HepG2 (cell line): Measurements from ENCODE around the gene NTSR2. TPM values are rescaled to one million over a fixed set of nuclear protein-coding genes. Genes with fewer than 3 reads are reported as not detected.

ENCODE experiments used
- CEBPB ChIP-seq: IDR thresholded peaks from 2 replicates; pipeline ENCODE4 v1.6.1; 2011; ENCODE audit warnings: low read depth, low read length, improper control_type of control experiment, borderline replicate concordance
- CREM ChIP-seq, 2 experiments: sonication (generic) in 1 of 2; formaldehyde crosslinking in 1 of 2; IDR thresholded peaks; 2 replicates each; pipeline versions ENCODE4 v1.4.0 to v1.6.1; 2016 to 2020; ENCODE audit warnings: antibody characterized with exemption in 1 of 2, mild to moderate bottlenecking in 1 of 2, missing genetic modification reagents in 1 of 2
- DMAP1 ChIP-seq: IDR thresholded peaks from 2 replicates; pipeline ENCODE4 v1.6.1; 2016
- ETV5 ChIP-seq: IDR thresholded peaks from 2 replicates; pipeline ENCODE4 v1.6.1; 2018; ENCODE audit warnings: missing biosample characterization, missing genetic modification reagents, inconsistent platforms, borderline replicate concordance
- GATAD1 ChIP-seq: IDR thresholded peaks from 2 replicates; pipeline ENCODE4 v1.6.1; 2016; ENCODE audit warnings: missing genetic modification reagents, missing compliant biosample characterization
- HOXA5 ChIP-seq: sonication (generic); formaldehyde crosslinking; IDR thresholded peaks from 2 replicates; pipeline ENCODE4 v1.4.0; 2020; ENCODE audit warnings: missing genetic modification reagents
- JDP2 ChIP-seq: sonication (generic); formaldehyde crosslinking; IDR thresholded peaks from 2 replicates; pipeline ENCODE4 v1.8.1; 2022; ENCODE audit warnings: missing genetic modification reagents, borderline replicate concordance
- KLF12 ChIP-seq: sonication (generic); formaldehyde crosslinking; IDR thresholded peaks from 2 replicates; pipeline ENCODE4 v1.4.0; 2020; ENCODE audit warnings: missing genetic modification reagents, borderline replicate concordance
- MAF1 ChIP-seq: sonication (generic); formaldehyde crosslinking; IDR thresholded peaks from 2 replicates; pipeline ENCODE4 v1.5.0; 2020; ENCODE audit warnings: missing genetic modification reagents, borderline replicate concordance
- PHF5A ChIP-seq: IDR thresholded peaks from one replicate; pipeline ENCODE4 v1.6.1; 2018; ENCODE audit warnings: low read depth, missing genetic modification reagents; ENCODE audit not compliant: unreplicated experiment
- RARA ChIP-seq: IDR thresholded peaks from 2 replicates; pipeline ENCODE4 v1.6.1; 2016; ENCODE audit warnings: missing genetic modification reagents, missing compliant biosample characterization
- RBFOX2 ChIP-seq: fragments of 200-400 bp; formaldehyde crosslinking; IDR thresholded peaks from 2 replicates; pipeline ENCODE4 v1.6.1; 2017; ENCODE audit warnings: low read depth, mild to moderate bottlenecking, low read length
- ZNF292 ChIP-seq: sonication (generic); formaldehyde crosslinking; IDR thresholded peaks from 2 replicates; pipeline ENCODE4 v1.8.1; 2022; ENCODE audit warnings: mild to moderate bottlenecking, low read depth, missing genetic modification reagents, borderline replicate concordance
- ZNF337 ChIP-seq: sonication (generic); formaldehyde crosslinking; IDR thresholded peaks from 2 replicates; pipeline ENCODE4 v1.5.1; 2020; ENCODE audit warnings: missing genetic modification reagents, low read depth, mild to moderate bottlenecking, borderline replicate concordance
- ZNF558 ChIP-seq: sonication (generic); formaldehyde crosslinking; IDR thresholded peaks from 2 replicates; pipeline ENCODE4 v1.9.0; 2022; ENCODE audit warnings: mild to moderate bottlenecking, missing genetic modification reagents, borderline replicate concordance
- ZNF839 ChIP-seq: sonication (generic); formaldehyde crosslinking; IDR thresholded peaks from 2 replicates; pipeline ENCODE4 v1.4.0; 2020; ENCODE audit warnings: missing genetic modification reagents, mild to moderate bottlenecking, borderline replicate concordance
- polyA plus RNA-seq, 8 experiments: library from polyadenylated mRNA; depleted of rRNA in 3 of 8; stranded (reverse) in 7 of 8; unstranded in 1 of 8; fragments of >200 nt; fragmentation: Illumina TruSeq in 4 of 8; extraction: Trizol in 4 of 8; gene quantifications; 2 replicates each; pipeline versions ENCODE4 v1.2.1 to v1.2.3, GENCODE V29; 2011 to 2016; ENCODE audit warnings: low read depth in 4 of 8, missing spikeins in 1 of 8, mixed read lengths in 1 of 8; ENCODE audit not compliant: insufficient read depth in 1 of 8
- total RNA-seq, 5 experiments: library from RNA; depleted of rRNA; stranded (reverse); fragments of >200 nt; fragmentation: Illumina TruSeq; extraction: Trizol; gene quantifications; 2 replicates each; pipeline ENCODE4 v1.2.3, GENCODE V29; 2016; ENCODE audit warnings: low read depth in 1 of 5
- TF ChIP-seq, protein P1 (sequence below): sonication (generic); formaldehyde crosslinking; IDR thresholded peaks from 2 replicates; pipeline ENCODE4 v1.5.0; 2020; ENCODE audit warnings: missing genetic modification reagents
- TF ChIP-seq, protein P2 (sequence below): sonication (generic); formaldehyde crosslinking; IDR thresholded peaks from 2 replicates; pipeline ENCODE4 v1.8.0; 2022; ENCODE audit warnings: missing genetic modification reagents, mild to moderate bottlenecking, moderate library complexity, borderline replicate concordance
- TF ChIP-seq, protein P3 (sequence below): sonication (generic); formaldehyde crosslinking; IDR thresholded peaks from 2 replicates; pipeline ENCODE4 v1.5.0; 2020; ENCODE audit warnings: mild to moderate bottlenecking, missing genetic modification reagents
- TF ChIP-seq, protein P4 (sequence below): sonication (generic); formaldehyde crosslinking; IDR thresholded peaks from 2 replicates; pipeline ENCODE4 v1.5.1; 2020; ENCODE audit warnings: mild to moderate bottlenecking, missing genetic modification reagents

The NTSR2 gene
- total and polyA plus RNA-seq, 2 of the 13 experiments (the other 11 are each of a cell fraction or from before 2014, with no cell fraction given), result not detected

DNA sequence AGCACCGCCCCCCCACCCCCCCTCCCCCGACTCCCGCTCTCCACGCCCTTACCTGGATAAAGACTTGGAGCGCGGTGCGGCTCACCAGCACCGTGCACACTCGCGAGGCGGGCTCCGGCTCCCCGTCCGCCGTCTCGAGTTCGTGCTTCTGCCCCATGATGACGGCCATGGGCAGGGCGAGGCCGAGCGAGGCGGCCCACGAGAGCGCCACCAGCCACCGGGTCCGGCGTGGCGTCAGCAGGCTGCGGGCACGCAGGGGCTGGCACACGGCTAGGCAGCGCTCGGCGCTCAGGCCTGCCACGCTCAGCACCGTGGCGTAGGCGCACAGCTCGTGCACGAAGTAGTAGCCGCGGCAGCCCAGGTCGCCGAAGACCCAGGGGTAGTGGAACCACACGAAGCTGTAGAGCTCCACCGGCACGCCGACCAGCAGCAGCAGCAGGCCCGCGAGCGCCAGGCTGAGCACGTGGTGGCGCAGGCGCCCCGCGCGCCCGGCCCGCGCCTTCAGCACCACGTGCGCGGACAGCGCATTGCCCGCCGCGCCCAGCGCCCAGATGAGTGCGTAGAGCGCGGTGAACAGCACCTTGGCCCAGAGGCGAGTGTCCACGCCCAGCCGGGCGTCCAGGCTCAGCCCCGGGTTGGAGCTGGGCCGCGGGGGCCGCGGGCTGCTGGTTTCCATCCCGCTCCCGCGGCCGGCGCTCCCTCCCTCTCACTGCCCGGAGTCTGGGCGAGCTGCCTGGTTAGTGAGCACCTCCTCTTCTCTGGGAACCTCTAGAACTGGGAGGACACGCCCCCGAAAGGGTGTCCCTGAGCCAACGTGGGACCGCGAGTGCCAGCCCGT, at the start of gene NTSR2 (continued):
- TF ChIP-seq, protein P1, sequence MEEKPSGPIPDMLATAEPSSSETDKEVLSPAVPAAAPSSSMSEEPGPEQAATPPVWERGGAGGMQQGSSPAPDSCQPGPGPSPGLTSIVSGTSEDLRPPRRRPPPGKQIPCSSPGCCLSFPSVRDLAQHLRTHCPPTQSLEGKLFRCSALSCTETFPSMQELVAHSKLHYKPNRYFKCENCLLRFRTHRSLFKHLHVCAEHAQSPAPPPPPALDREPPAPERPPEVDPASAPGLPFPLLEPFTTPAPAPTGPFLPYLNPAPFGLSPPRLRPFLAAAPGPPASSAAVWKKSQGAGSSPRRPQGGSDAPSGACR (CRISPR knock-in tag), result peak; percentile 74; the same call in 1 of the 2 replicates
- TF ChIP-seq ETV5 (peak; percentile 77), ZNF839 (CRISPR knock-in tag) (peak; percentile 93; the same call in 1 of the 2 replicates), RBFOX2 (0 out of 2 replicates have a peak, but pooled peaks have one; percentile 18), KLF12 (CRISPR knock-in tag) (peak; percentile 99), ZNF558 (CRISPR knock-in tag) (peak; percentile 99; the same call in 1 of the 2 replicates), HOXA5 (CRISPR knock-in tag) (peak; percentile 98), RARA (CRISPR knock-in tag) (peak; percentile 86), CEBPB (no peak), ZNF292 (CRISPR knock-in tag) (no peak), ZNF337 (CRISPR knock-in tag) (peak; percentile 83; the same call in 1 of the 2 replicates), GATAD1 (CRISPR knock-in tag) (peak; percentile 82), JDP2 (peak; percentile 98), CREM (IDR thresholded peaks at IDR 0.05) (no peak), CREM (CRISPR knock-in tag; IDR thresholded peaks at IDR 0.05) (no peak), DMAP1 (peak; percentile 59; the same call in 1 of the 2 replicates), MAF1 (peak; percentile 95; the same call in 1 of the 2 replicates), PHF5A (CRISPR knock-in tag) (peak; percentile 84)
- TF ChIP-seq, protein P2, sequence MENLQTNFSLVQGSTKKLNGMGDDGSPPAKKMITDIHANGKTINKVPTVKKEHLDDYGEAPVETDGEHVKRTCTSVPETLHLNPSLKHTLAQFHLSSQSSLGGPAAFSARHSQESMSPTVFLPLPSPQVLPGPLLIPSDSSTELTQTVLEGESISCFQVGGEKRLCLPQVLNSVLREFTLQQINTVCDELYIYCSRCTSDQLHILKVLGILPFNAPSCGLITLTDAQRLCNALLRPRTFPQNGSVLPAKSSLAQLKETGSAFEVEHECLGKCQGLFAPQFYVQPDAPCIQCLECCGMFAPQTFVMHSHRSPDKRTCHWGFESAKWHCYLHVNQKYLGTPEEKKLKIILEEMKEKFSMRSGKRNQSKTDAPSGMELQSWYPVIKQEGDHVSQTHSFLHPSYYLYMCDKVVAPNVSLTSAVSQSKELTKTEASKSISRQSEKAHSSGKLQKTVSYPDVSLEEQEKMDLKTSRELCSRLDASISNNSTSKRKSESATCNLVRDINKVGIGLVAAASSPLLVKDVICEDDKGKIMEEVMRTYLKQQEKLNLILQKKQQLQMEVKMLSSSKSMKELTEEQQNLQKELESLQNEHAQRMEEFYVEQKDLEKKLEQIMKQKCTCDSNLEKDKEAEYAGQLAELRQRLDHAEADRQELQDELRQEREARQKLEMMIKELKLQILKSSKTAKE (CRISPR knock-in tag), result peak; percentile 62
- TF ChIP-seq, protein P3, sequence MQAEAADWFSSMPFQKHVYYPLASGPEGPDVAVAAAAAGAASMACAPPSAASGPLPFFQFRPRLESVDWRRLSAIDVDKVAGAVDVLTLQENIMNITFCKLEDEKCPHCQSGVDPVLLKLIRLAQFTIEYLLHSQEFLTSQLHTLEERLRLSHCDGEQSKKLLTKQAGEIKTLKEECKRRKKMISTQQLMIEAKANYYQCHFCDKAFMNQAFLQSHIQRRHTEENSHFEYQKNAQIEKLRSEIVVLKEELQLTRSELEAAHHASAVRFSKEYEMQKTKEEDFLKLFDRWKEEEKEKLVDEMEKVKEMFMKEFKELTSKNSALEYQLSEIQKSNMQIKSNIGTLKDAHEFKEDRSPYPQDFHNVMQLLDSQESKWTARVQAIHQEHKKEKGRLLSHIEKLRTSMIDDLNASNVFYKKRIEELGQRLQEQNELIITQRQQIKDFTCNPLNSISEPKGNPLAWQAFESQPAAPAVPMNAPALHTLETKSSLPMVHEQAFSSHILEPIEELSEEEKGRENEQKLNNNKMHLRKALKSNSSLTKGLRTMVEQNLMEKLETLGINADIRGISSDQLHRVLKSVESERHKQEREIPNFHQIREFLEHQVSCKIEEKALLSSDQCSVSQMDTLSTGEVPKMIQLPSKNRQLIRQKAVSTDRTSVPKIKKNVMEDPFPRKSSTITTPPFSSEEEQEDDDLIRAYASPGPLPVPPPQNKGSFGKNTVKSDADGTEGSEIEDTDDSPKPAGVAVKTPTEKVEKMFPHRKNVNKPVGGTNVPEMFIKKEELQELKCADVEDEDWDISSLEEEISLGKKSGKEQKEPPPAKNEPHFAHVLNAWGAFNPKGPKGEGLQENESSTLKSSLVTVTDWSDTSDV, result peak; percentile 100
- TF ChIP-seq, protein P4, sequence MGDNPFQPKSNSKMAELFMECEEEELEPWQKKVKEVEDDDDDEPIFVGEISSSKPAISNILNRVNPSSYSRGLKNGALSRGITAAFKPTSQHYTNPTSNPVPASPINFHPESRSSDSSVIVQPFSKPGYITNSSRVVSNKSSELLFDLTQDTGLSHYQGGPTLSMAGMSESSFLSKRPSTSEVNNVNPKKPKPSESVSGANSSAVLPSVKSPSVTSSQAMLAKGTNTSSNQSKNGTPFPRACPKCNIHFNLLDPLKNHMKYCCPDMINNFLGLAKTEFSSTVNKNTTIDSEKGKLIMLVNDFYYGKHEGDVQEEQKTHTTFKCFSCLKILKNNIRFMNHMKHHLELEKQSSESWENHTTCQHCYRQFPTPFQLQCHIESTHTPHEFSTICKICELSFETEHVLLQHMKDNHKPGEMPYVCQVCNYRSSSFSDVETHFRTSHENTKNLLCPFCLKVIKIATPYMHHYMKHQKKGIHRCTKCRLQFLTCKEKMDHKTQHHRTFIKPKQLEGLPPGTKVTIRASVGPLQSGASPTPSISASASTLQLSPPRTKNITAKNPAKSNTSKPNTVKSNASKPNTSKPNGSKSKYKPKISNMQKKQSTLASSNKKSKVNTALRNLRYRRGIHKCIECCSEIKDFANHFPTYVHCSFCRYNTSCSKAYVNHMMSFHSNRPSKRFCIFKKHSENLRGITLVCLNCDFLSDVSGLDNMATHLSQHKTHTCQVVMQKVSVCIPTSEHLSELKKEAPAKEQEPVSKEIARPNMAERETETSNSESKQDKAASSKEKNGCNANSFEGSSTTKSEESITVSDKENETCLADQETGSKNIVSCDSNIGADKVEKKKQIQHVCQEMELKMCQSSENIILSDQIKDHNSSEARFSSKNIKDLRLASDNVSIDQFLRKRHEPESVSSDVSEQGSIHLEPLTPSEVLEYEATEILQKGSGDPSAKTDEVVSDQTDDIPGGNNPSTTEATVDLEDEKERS (CRISPR knock-in tag), result no peak; the same call in 1 of the 2 replicates
